IMR-90 (cell line): ENCODE measurements around the gene PIN1. TPM values are rescaled to one million over a fixed set of nuclear protein-coding genes. Genes with fewer than 3 reads are reported as not detected.
A peak's percentile ranks its signal among the peaks of the same experiment; 100 is the strongest.

Source experiments
- ATAC-seq: fragments of 200-7000 bp; cut with Tn5 transposase; 2 replicates; pipeline ENCODE4 v1.9.1; 2020; ENCODE audit warnings: low read depth, mild to moderate bottlenecking, moderate library complexity
- BruUV-seq: library from RNA; stranded (reverse); fragments of 400-500 nt; replicated peaks from 2 replicates; lab custom pipeline; 2021; lab: Mats Ljungman, UMichigan
- CTCF ChIA-PET: fragments of 300-600 bp; formaldehyde crosslinking; extraction: SDS; loops from one replicate; lab custom pipeline; 2021; ENCODE audit warnings: antibody characterized with exemption; lab: Yijun Ruan, JAX
- POLR2A ChIA-PET: fragments of 300-600 bp; sonication (Branson Sonifier 250); formaldehyde crosslinking; loops from one replicate; lab custom pipeline; 2022; ENCODE audit warnings: antibody characterized with exemption; ENCODE audit not compliant: unreplicated experiment; lab: Charles Lee
- DNase-seq: peaks from one replicate; pipeline ENCODE4 v3.0.0; 2013
- H2AFZ ChIP-seq: replicated peaks from 2 replicates; pipeline ENCODE3; 2013; ENCODE audit warnings: low read length, mild to moderate bottlenecking; ENCODE audit not compliant: poor library complexity
- H2AK5ac ChIP-seq: 2 replicates; pipeline ENCODE4 v1.6.1; 2013; ENCODE audit warnings: low read depth, low read length, inconsistent platforms
- H2AK9ac ChIP-seq: replicated peaks from 2 replicates; pipeline ENCODE3; 2013; ENCODE audit warnings: mild to moderate bottlenecking, low read depth, low read length, moderate library complexity; ENCODE audit not compliant: poor library complexity
- H2BK120ac ChIP-seq: 2 replicates; pipeline ENCODE4 v1.6.1; 2013; ENCODE audit warnings: low read depth, low read length, inconsistent platforms
- H2BK15ac ChIP-seq: 3 replicates; pipeline ENCODE4 v1.6.1; 2013; ENCODE audit warnings: low read depth, low read length, inconsistent platforms
- H2BK20ac ChIP-seq: 2 replicates; pipeline ENCODE4 v1.6.1; 2013; ENCODE audit warnings: low read depth, mild to moderate bottlenecking, inconsistent platforms, low read length, moderate library complexity
- H2BK5ac ChIP-seq: 2 replicates; pipeline ENCODE4 v1.6.1; 2013; ENCODE audit warnings: mild to moderate bottlenecking, low read depth, low read length, inconsistent platforms; ENCODE audit not compliant: poor library complexity, severe bottlenecking
- H3K14ac ChIP-seq: replicated peaks from 2 replicates; pipeline ENCODE4 v1.6.1; 2013; ENCODE audit warnings: low read depth, low read length, inconsistent platforms
- H3K18ac ChIP-seq: 2 replicates; pipeline ENCODE4 v1.6.1; 2013; ENCODE audit warnings: low read depth, low read length, control low read depth
- H3K23ac ChIP-seq: 2 replicates; pipeline ENCODE4 v1.6.1; 2013; ENCODE audit warnings: low read depth, low read length, inconsistent platforms
- H3K27ac ChIP-seq: 2 replicates; pipeline ENCODE4 v1.5.1; 2013; ENCODE audit warnings: mild to moderate bottlenecking, control low read depth, low read length; ENCODE audit not compliant: insufficient read depth
- H3K27me3 ChIP-seq: 2 replicates; pipeline ENCODE4 v1.6.1; 2013; ENCODE audit warnings: low read length; ENCODE audit not compliant: control insufficient read depth, insufficient read depth
- H3K36me3 ChIP-seq: 2 replicates; pipeline ENCODE4 v1.6.1; 2013; ENCODE audit warnings: low read length, mixed read lengths; ENCODE audit not compliant: control insufficient read depth, insufficient read depth
- H3K4ac ChIP-seq: 2 replicates; pipeline ENCODE4 v1.6.1; 2013; ENCODE audit warnings: low read depth, low read length, inconsistent platforms
- H3K4me1 ChIP-seq: 2 replicates; pipeline ENCODE4 v1.6.1; 2013; ENCODE audit warnings: low read length, mixed read lengths; ENCODE audit not compliant: control insufficient read depth, insufficient read depth
- H3K4me2 ChIP-seq: 2 replicates; pipeline ENCODE4 v1.6.1; 2013; ENCODE audit warnings: low read depth, mild to moderate bottlenecking, control low read depth, low read length, moderate library complexity
- H3K4me3 ChIP-seq: 2 replicates; pipeline ENCODE4 v1.5.1; 2013; ENCODE audit warnings: low read depth, mild to moderate bottlenecking, control low read depth, low read length, moderate library complexity; ENCODE audit not compliant: insufficient read depth
- H3K56ac ChIP-seq: 2 replicates; pipeline ENCODE4 v1.6.1; 2013; ENCODE audit warnings: low read length, inconsistent platforms; ENCODE audit not compliant: insufficient read depth; ENCODE audit errors: extremely low read depth
- H3K79me1 ChIP-seq, 2 experiments: 2 replicates each; pipeline ENCODE4 v1.6.1; 2013; ENCODE audit warnings: low read length in 2 of 2, inconsistent platforms in 1 of 2, low read depth in 1 of 2
- H3K9ac ChIP-seq: 2 replicates; pipeline ENCODE4 v1.6.1; 2013; ENCODE audit warnings: low read depth, low read length, control low read depth
- H3K9me1 ChIP-seq: 2 replicates; pipeline ENCODE4 v1.6.1; 2013; ENCODE audit warnings: low read length, inconsistent platforms; ENCODE audit not compliant: insufficient read depth
- H3K9me3 ChIP-seq: 2 replicates; pipeline ENCODE4 v1.6.1; 2013; ENCODE audit warnings: low read length; ENCODE audit not compliant: control insufficient read depth, insufficient read depth
- H4K20me1 ChIP-seq: 2 replicates; pipeline ENCODE4 v1.6.1; 2013; ENCODE audit warnings: low read length, inconsistent platforms; ENCODE audit not compliant: insufficient read depth
- H4K5ac ChIP-seq: 2 replicates; pipeline ENCODE4 v1.6.1; 2013; ENCODE audit warnings: mild to moderate bottlenecking, low read depth, low read length, control low read depth
- H4K8ac ChIP-seq, 2 experiments: 2 replicates each; pipeline ENCODE4 v1.6.1; 2013; ENCODE audit warnings: low read depth in 2 of 2, low read length in 2 of 2, control low read depth in 1 of 2, inconsistent platforms in 1 of 2
- H4K91ac ChIP-seq: 2 replicates; pipeline ENCODE4 v1.6.1; 2013; ENCODE audit warnings: low read depth, low read length, inconsistent platforms; ENCODE audit not compliant: insufficient read depth
- FOS ChIP-seq: fragments of 150-350 bp; IDR thresholded peaks from 2 replicates; pipeline ENCODE4 v1.6.1; 2016; ENCODE audit warnings: low read depth, low read length
- NFE2L2 ChIP-seq: fragments of 150-350 bp; IDR thresholded peaks from 2 replicates; pipeline ENCODE4 v1.6.1; 2016; ENCODE audit warnings: low read depth, mild to moderate bottlenecking, low read length
- WGBS, 2 experiments: methylation state at CpG; one replicate each; pipeline versions ENCODE4 v1.1.5 to v1.1.7; 2013; ENCODE audit warnings: missing lambda C conversion rate in 2 of 2; ENCODE audit not compliant: insufficient read length in 1 of 2; ENCODE audit errors: extremely low coverage in 2 of 2; 5-methylcytosine and 5-hydroxymethylcytosine counted together
- dilution Hi-C: fragments of 300-500 bp; cut with HindIII; formaldehyde crosslinking; loops from one replicate; pipeline ENCODE4 v1.14.3; 2018; ENCODE audit warnings: low sequenced_read_pairs; ENCODE audit not compliant: unreplicated experiment
- in situ Hi-C: fragments of 300-500 bp; cut with MboI; formaldehyde crosslinking; loops from 3 replicates; pipeline ENCODE4 v1.14.3; 2019; ENCODE audit warnings: low sequenced_read_pairs, inconsistent platforms, mixed read lengths
- intact Hi-C: fragments of 100-400 bp; cut with micrococcal nuclease; formaldehyde crosslinking; loops from 2 replicates; pipeline ENCODE4 v1.10.0; 2022
- polyA plus RNA-seq, 3 experiments: library from polyadenylated mRNA; depleted of rRNA; stranded (reverse); fragments of >200 nt; gene quantifications; 2 replicates each; pipeline ENCODE4 v1.2.3, GENCODE V29; 2012; ENCODE audit warnings: low replicate concordance in 1 of 3
- total RNA-seq: library from RNA; depleted of rRNA; stranded (reverse); fragments of >200 nt; gene quantifications from 2 replicates; pipeline ENCODE4 v1.2.3, GENCODE V29; 2012

The PIN1 gene
- total and polyA plus RNA-seq, 2 of the 4 experiments (the other 2 are of a cell fraction), result 76.0 to 105 TPM

DNA sequence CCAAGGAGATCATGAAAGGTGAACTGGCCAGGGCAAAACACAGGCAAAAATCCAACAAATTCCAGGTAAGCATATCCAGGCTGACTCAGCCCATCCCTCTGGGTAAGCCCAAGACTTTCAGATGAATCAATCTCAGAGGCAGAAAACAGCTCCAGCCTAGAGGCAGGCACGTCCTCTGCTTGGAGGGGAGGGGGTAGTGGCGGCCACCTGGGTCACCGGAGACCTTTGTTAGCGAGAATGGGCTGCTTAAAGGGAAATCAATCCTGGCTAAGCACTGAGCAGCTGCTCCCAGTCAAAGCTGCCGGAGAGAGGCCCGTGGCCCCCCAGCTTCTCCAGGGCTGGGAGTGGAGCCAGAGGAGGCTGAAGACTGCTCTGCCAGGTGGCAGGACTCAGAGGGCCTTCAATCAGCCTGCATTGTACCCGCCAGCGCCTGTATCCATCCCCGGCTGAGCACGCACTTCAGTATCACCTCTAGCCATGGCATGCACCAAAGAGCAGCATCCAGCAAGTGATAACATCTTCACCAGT, 48.2 kb downstream of the PIN1 start:
- WGBS, 2 experiments, result 18% methylated on average over 6 of the region's 10 CpGs; no CpG with 5 or more reads in 1 of the 2 experiments
- Histone ChIP-seq H4K8ac (no peak overlapping the region), H2BK120ac (no peak overlapping the region), H2AK9ac (no peak overlapping the region), H3K27ac (no peak overlapping the region), H3K9me1 (no peaks in the 10 kb centered on the region), H3K4me1 (peaks cover 2% of the 10 kb centered on the region; the same call in 1 of the 2 replicates), H2AK5ac (no peak overlapping the region), H4K91ac (no peak overlapping the region), H2BK5ac (no peak overlapping the region), H3K79me1 (no peaks in the 10 kb centered on the region), H2BK20ac (no peak overlapping the region), H3K9me3 (no peaks in the 10 kb centered on the region), H3K4ac (no peak overlapping the region), H3K14ac (no peak overlapping the region), H3K27me3 (no peaks in the 10 kb centered on the region; the same call in 1 of the 2 replicates), H2BK15ac (no peak overlapping the region), H4K20me1 (no peaks in the 10 kb centered on the region; the same call in 1 of the 2 replicates), H3K23ac (no peak overlapping the region), H3K4me2 (no peak overlapping the region), H3K56ac (no peak overlapping the region), H4K5ac (no peak overlapping the region), H3K36me3 (no peaks in the 10 kb centered on the region), H2AFZ (no peak overlapping the region), H3K4me3 (no peak overlapping the region), H3K18ac (no peak overlapping the region), H3K9ac (no peak overlapping the region)
- in situ Hi-C loops (no loop called here), dilution Hi-C loops (no loop called here), intact Hi-C loops (no loop called here)
- DNase-seq (no peak), ATAC-seq (peak; percentile 25)
- CTCF ChIA-PET, result no interaction called here
- TF ChIP-seq NFE2L2 (no peak), FOS (no peak)
- POLR2A ChIA-PET, result interaction anchor here (0.5 kb wide), 1 partner anchor 19 kb away, joined by 4 read pairs; no protein-coding TSS in a partner anchor
- no TSS peak for BruUV-seq
